Stimulated activated CD4-positive, alpha-beta T cell treated with anti-CD3 and anti-CD28 coated beads, Interleukin-1b, Interleukin-23, amount 100 ng/mL, for 48 hours (primary cell): ENCODE measurements around the gene FBXL16.
"Not testable (repeated sequence)": the region's sequence is repeated elsewhere in the genome, so short reads cannot be mapped to it uniquely, and the experiment has no call there.

Experiments
- DNase-seq: peaks from one replicate; pipeline ENCODE4 v3.0.0-alpha.2; 2020

Gene FBXL16, protein sequence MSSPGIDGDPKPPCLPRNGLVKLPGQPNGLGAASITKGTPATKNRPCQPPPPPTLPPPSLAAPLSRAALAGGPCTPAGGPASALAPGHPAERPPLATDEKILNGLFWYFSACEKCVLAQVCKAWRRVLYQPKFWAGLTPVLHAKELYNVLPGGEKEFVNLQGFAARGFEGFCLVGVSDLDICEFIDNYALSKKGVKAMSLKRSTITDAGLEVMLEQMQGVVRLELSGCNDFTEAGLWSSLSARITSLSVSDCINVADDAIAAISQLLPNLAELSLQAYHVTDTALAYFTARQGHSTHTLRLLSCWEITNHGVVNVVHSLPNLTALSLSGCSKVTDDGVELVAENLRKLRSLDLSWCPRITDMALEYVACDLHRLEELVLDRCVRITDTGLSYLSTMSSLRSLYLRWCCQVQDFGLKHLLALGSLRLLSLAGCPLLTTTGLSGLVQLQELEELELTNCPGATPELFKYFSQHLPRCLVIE

DNA sequence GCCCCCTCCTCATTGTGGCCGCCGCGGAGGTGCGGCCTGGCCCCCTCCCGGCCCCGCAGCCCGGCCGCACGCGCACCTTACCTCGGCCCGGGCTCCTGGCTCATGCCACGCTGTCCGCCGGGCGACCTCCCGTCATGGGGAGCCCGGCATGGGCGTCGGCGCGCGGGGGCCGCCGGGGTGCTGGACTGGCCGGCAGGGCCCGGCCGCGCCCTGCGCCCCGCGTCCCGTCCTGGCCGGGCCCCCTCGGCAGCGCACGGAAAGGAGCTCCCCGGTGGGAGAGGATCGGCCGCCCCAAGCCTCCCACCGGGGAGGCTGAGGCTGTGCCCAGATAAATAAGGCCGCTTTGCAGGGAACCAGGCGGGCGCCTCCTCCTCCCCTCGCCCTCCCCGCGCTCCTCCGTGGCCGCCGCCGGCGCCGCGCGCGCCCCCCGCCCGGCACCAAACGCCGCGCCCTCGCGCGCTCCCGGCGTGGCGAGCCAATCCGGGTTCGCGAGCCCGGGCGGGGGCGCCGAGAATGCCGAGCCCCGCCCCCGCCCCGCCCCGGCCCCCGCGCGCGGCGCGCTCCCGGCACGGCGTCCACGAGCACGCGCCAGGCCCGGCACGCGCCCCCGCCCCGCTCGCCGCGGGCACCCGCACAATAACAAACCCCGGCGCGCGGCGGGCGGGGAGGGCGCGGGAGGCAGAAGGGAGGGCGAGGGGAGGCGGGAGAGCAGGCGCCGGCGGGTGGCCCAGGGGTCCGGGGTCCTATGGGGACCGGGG is at the start of gene FBXL16:
Gene FBXL16 (minus strand): TSS at position 371 of the 758 bp plus-strand sequence. CDS start 8,396 bp downstream, outside the sequence.
- no peak for DNase-seq

GRCh38 chr16:754656-755055 is 49.1 kb upstream of the FBXL16 start:
- no peak for DNase-seq

GRCh38 chr16:754121-754607 is 48.6 kb upstream of the FBXL16 start:
- not testable (repeated sequence) for DNase-seq

GRCh38 chr16:752007-752312 is 46.4 kb upstream of the FBXL16 start:
- no peak for DNase-seq

DNA sequence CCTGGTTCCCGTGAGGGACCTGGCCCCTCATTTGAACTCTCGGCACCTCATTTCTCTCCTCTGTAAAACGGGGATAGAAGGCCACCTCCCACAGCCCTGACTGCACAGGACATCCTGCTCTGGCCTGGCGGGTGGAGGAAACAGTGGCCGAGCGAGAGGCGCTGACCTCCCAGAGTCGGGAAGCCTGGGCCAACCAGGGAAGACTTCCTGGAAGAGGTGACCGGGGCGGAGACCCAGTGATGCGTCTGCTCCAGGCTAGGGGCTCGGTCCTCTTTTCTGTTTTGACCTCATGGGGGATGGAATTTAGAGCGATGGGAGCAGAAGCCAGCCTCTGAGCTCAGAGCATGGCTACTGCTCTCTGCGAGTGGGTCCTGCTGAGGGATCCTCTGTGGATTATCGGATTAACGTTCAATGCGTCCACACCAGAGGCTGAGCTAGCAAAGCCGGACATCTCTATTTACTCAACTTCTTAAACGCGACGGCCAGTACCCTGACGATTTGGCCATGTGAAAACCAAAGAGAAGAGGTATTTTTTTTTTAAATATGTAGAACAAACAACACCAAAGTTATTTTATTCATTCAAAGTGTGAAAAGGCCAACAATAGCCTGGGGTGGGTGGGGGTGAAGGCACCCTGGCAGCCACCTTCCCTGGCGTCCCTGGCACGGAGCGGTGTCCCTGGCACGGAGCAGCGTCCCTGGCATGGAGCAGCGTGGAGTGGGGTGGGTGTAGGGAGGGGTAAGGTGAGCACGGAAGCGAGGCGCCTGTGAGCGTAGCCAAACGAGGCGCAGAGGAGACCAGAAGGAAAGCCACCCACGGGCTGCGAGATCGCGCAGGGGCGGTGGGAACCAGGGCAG is 45.8 kb upstream of the FBXL16 start:
- DNase-seq: no peak

GRCh38 chr16:750485-750884 is 44.9 kb upstream of the FBXL16 start:
- no peak for DNase-seq

DNA sequence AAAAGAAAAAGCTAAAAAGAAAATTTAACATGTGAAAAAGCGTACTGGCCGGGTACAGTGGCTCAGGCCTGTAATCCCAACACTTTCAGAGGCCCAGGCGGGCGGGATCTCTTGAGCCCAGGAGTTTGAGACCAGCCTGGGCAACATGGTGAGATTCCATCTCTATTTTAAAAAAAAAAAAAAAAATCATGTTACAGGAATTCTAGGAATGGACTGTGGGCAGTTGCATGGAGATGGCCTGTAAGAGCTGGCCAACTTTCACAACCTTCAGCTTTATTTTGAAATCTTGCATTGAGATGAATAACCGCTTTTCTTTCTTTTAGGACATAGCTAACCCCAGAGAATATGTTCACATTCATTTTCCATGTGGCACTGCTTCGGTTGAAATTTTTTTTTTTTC is 43.4 kb upstream of the FBXL16 start:
- DNase-seq: no peak

- no peak for DNase-seq
Measured at GRCh38 chr16:747978-748746, 42.6 kb upstream of the FBXL16 start.

GRCh38 chr16:746637-747036 is 41.0 kb upstream of the FBXL16 start:
- DNase-seq: no peak

DNA sequence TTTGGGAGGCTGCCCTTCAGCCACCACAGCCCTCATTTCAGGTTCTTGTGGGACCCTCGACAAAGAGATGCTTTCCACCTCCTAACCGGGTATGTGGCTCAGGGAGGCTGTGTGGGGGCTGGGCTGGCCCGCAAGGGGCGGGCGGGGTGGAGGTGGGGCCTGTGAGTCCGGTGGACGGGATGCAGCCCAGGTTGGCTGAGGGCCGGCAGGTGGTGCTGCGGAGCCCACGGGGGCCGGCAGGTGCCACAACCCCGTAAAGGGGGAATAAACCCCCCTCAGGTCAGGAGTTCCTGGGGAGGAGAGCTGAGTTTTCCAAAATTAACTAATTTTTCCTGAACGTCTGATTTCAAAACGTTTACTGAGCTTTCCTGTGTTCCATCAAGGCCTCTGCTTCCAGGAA is 40.1 kb upstream of the FBXL16 start:
- no peak for DNase-seq

GRCh38 chr16:743794-744500 is 38.3 kb upstream of the FBXL16 start:
- no peak for DNase-seq

GRCh38 chr16:742894-743293 is 37.3 kb upstream of the FBXL16 start:
- DNase-seq: not testable (repeated sequence)

DNA sequence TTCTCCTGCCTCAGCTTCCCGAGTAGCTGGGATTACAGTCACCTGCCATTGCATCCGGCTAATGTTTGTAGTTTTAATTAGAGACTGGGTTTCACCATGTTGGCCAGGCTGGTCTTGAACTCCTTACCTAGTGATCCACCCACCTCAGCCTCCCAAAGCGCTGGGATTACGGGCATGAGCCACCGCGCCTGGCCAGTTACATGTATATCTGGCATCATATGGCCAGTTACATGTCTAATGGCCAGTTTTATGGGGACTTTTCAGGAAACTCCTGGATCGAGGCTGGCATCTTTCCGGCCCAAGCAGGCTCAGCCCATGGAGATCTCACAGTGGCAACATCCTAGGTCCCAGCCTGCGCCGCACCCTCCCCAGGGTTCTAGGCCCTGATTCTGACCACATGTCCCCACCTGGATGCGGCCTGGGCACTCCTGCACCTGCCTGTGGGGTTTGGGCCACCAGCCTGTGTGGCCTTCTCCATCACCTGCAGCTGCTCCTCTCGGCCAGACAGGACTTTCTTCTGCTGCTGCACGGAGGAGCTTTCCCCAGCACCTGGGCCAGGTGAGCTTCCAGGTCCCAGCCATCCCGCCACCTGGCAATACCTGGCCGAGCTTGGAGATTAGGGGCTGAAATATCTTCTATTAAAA is 36.5 kb upstream of the FBXL16 start:
- DNase-seq: no peak

- DNase-seq: peak; percentile 94
Measured at GRCh38 chr16:740764-741505, 35.3 kb upstream of the FBXL16 start, which contains the start of gene CIAO3. Gene CIAO3, minus strand, starts transcription at chr16:740997. Its CDS starts 12 bp downstream, at chr16:740985.

GRCh38 chr16:740459-740763 is 34.8 kb upstream of the FBXL16 start:
- no peak for DNase-seq

DNA sequence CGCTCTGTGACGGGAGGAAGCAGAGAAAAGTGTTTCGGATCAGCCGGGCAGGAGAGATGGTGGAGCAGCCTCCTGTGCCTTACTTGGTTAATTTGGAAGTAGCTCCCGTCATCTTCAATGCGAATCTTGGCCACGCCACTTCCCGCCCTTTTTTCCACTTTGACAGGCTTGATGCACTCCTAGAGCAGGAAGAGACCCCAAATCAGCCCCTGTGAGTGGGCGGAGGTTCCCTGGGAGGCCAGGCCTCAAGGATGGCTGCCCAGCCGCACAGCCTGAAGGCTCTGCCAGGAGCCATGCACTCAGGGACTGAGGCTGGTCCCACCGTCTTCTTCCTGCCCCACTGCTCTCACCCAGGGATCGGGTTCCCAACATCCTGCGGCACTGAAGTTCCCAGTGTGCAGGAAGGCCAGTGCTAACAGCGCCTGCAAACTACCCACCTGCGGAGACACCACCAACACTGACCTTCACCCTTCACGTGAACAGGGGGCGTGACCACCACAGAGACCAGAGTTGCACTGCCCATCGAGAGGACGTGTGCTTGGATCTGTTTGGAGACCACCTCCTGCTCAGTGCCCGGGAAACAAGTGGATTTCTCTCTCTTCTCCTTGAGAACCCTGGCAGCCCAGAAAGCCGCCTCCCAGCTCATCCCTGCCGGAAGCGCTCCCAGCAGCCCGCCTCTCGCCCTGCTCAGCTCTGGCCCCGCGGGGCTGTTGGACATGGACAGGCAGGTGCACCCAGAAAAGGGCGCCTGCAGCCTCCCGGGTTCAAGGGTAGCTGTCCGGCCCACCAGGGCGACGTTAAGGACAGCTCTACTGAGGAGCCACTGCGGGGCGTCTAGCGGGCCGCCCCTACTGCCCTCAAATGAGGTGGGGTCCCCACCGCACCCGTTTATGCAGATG is 34.2 kb upstream of the FBXL16 start:
- DNase-seq: no peak

DNA sequence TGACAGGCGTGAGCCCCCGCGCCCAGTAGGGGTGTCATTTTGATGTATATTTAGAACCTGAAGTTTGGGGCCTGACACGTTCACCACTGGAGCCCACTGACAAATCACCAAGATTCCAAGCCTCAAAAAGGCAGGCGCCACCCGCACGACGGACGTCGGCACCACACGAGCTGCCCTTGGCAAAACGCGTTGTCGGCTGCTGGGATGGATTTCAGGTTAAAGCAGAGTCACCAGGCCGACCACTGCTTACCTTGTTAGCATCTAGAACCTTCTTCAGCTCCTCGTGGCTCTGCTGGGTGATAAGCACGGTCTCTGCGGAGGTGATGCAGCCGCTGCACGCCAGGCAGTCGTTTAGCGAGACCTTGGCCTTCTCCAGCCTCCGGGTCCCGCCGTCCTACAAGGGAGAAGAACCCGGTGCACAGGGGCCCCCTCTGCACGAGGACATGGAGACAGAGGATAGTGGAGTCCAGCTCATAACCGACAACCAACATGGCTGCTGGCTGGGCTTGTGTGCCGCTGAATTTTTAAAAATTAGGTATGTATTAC is 31.4 kb upstream of the FBXL16 start:
- no peak for DNase-seq

- peak; percentile 88 for DNase-seq
Measured at GRCh38 chr16:735982-736453, 30.4 kb upstream of the FBXL16 start.
